Measurements from ENCODE around the gene PTPRG.

GRCh38 chr3:61583890-61584875, 22.8 kb downstream of the PTPRG start:
- TF ChIP-seq CTCF (IDR thresholded peaks at IDR 0.05 in 2 of 3, conservative IDR thresholded peaks at IDR 0.05 in 1 of 3; ENCODE audit: borderline replicate concordance in 1 of 3, insufficient read depth in 1 of 3, low read depth in 2 of 3, low read length in 2 of 3) (no peak), POLR2AphosphoS5 (IDR thresholded peaks at IDR 0.05; ENCODE audit: low read depth, low read length) (no peak), EZH2 (IDR thresholded peaks at IDR 0.05) (no peak), REST (IDR thresholded peaks at IDR 0.05; ENCODE audit: low read depth) (no peak)
